ENCODE measurements around the gene TNIK.
"Not testable (repeated sequence)": the region's sequence is repeated elsewhere in the genome, so short reads cannot be mapped to it uniquely, and the experiment has no call there.

Gene TNIK

DNA sequence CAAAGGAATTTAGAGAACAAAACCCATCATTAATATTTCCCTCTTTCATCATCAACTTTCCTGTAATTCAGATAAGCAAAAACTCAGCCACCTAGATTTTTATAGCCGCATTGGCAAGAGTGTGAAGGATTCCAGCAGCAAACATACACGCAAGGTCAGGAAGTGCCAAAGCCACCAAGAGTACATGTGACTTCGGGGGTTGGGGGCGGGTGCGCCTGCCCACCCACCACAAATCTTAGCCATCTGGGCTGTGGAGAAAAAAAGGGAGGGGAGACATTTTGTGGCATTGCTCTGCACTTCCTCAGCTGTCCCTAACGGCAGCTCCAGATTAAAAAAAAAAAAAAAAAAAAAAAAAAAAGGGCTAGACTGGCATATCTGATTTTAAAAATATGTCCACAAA is 148.4 kb downstream of the TNIK start:
- DNase-seq (ENCODE audit: low read depth in 2 of 2): no peak

DNA sequence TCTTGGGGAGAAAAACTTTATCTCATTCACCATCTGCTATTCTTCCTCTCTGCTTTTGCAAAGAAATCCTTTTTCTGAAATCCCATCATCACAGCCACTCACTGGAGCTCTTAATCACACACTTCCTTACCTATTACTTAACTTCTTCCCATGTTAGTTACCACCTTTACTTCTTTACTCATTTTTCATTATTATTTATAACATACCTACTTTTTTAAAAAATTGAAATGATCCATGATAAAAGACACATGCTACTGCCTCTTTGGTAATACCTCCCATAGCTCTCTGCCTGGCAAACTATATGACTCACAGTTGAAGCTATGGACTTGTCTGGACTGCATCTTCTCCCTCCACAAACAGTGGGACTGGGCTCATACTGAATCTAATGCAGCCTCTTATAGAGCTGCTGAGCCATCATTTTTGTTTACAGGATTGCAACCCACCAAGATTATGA is 150.3 kb downstream of the TNIK start:
- DNase-seq (ENCODE audit: low read depth in 2 of 2): no peak

DNA sequence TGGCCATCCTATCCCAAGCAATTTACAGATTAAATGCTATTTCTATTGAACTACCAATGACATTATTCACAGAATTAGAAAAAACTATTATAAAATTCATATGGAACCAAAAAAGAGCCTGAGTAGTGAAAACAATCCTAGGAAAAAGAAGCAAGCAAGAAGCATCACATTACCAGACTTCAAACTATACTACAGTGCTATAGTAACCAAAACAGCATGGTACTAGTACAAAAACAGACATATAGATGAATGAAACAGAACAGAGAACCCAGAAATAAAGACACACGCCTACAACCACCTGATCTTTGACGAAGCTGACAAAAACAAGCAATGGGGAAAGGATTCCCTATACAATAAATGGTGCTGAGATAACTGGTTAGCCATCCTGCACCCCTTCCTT is 152.2 kb downstream of the TNIK start:
- no peak for DNase-seq (ENCODE audit: low read depth in 2 of 2)

DNA sequence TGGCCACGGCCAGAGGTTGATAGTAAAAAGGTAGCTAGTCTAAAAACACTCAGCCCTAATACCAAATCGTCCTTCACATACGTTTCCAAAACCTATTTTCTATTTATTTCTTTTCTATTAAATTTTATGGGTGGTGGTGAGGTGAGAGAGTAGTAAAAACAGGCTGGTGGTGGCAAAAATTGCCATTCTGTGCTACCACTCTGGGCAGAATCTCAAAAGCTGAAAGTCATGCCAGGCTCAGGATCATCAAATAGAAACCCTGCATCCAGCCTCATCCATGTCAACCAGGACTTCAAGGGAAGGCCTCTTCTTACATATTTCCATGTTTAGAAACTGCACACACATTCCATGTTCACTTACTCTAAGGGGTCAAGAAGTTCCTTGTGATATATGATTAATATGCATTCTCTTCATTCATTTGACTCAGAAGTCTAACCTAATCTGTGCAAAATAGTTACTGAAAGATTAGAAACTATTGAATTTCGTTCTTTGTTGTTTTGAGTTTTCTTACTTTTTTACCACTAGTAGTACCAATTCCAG is 153.1 kb downstream of the TNIK start:
- DNase-seq (ENCODE audit: low read depth in 2 of 2): no peak

DNA sequence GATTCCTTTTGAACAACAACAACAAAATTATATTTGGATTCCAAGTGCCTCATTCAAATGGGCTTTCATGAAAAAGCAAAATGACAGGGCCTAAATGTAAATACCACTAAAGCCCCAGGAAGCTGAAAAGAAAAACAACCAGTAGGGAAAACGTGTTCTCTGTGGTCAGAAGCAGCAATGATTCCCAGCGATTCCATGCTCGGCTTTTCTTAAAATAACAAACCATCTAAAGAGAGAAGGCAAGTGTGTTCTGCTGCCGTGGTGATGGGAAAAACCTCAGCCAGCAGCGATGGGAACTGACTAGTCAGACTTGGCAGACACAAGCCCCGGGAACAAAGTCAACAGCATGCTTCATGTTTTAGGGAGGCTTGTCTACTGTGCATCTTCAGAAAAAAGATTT is 153.6 kb downstream of the TNIK start:
- no peak for DNase-seq (ENCODE audit: low read depth in 2 of 2)

DNA sequence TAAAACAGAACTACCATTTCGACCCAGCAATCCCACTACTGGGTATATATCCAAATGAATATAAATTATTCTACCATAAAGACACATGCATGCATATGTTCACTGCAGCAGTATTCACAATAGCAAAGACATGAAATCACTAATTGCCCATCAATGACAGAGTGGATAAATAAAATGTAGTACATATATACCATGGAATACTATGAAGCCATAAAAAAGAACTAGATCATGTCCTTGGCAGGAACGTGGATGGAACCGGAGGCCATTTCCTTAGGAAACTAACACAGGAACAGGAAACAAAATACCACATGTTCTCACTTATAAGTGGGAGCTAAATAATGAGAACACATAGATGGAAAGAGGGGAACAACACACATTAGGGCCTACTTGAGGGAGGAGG is 154.4 kb downstream of the TNIK start:
- DNase-seq (ENCODE audit: low read depth in 2 of 2): not testable (repeated sequence)

DNA sequence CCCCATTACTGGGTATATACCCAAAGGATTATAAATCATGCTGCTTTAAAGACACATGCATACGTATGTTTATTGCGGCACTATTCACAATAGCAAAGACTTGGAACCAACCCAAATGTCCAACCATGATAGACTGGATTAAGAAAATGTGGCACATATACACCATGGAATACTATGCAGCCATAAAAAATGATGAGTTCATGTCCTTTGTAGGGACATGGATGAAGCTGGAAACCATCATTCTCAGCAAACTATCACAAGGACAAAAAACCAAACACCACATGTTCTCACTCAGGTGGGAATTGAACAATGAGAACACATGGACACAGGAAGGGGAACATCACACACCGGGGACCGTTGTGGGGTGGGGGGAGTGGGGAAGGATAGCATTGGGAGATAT is 155.7 kb downstream of the TNIK start:
- not testable (repeated sequence) for DNase-seq (ENCODE audit: low read depth in 2 of 2)

DNA sequence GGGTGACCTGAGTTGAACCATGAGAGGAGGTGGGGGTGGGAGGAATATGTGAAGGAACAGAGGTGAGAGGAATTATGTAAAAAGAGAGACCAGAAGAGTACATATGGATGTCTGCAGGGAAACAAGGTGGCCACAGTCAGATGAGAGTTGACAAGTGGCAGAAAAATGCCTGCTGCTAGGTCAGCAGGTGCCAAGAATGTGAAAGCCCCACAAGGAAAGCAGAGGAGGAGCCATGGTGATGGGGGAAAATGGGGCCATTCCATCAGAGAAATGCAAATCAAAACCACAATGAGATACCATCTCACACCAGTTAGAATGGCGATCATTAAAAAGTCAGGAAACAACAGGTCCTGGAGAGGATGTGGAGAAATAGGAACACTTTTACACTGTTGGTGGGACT is 156.2 kb downstream of the TNIK start:
- DNase-seq (ENCODE audit: low read depth in 2 of 2): not testable (repeated sequence)

DNA sequence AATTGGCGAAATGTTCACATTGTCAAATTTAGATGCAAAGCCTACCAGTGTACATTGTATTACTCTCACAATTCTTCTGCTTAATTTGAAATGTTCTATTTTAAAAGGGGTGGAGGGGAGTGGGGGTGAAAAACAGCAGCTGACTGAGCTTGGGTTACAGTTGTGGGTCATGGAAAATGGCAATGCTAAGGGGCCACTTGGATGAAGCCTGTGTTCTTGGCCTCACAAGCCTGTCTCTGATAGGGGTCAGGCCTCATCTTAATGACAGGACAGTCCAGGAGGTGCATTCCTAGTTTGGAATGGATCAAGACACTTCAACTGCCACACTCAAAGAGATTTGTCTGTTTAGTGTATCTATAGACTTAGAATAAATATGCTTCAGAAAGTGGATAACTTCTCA is 158.2 kb downstream of the TNIK start:
- no peak for DNase-seq (ENCODE audit: low read depth in 2 of 2)

DNA sequence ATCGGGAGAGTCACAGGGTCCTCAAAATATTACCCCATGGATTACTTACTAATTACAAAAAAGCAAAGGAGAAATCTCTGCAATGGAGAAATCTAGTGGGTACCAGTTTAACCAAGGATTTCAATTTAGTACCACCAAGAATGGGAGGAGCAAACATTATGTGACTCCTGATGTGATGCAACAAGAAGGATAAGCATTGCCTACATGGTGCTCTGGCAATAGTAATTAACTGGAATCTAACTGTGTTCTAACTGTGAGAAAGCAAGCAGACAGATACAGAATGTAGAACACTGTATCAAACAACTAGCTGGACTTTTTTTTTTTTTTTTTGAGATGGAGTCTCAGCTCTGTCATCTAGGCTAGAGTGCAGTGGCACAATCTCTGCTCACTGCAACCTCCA is 159.2 kb downstream of the TNIK start:
- no peak for DNase-seq (ENCODE audit: low read depth in 2 of 2)

DNA sequence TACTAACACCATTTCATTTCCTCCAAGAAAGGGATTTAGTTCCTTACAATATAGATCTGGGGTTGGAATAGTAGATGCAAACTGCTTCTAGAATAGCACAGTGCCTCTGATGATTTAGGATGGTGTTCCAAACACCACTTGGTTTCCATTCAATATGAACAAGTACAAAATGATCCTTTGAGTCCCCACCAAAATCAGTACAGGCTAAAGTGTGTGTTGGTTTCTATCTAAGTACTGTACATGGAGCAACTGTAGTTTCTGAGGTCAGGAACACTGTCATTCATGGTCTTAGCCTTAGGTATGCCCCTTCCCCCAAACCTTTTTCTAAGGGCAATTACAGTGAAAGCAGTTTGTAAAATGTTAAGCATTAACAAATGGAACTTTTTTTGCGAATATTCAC is 162.3 kb downstream of the TNIK start:
- no peak for DNase-seq (ENCODE audit: low read depth in 2 of 2)

DNA sequence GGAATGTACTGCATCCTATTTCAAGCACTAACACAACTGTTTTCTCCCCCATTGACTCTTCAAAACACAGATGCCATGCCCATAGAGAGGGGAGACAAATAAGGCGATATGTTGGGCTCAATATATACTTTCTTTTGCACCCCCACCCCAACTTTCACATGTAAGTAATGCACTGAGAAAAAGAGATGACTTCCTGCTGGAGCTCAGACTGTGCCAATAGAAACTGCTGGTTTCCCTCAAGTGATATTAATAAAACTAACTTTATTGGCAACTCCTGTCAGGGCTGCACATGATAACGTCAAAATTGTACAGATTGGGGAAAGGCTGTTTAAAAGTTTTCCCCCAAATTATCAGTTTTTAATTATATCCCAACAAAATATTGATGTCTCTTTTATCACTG is 163.0 kb downstream of the TNIK start:
- DNase-seq (ENCODE audit: low read depth in 2 of 2): no peak

DNA sequence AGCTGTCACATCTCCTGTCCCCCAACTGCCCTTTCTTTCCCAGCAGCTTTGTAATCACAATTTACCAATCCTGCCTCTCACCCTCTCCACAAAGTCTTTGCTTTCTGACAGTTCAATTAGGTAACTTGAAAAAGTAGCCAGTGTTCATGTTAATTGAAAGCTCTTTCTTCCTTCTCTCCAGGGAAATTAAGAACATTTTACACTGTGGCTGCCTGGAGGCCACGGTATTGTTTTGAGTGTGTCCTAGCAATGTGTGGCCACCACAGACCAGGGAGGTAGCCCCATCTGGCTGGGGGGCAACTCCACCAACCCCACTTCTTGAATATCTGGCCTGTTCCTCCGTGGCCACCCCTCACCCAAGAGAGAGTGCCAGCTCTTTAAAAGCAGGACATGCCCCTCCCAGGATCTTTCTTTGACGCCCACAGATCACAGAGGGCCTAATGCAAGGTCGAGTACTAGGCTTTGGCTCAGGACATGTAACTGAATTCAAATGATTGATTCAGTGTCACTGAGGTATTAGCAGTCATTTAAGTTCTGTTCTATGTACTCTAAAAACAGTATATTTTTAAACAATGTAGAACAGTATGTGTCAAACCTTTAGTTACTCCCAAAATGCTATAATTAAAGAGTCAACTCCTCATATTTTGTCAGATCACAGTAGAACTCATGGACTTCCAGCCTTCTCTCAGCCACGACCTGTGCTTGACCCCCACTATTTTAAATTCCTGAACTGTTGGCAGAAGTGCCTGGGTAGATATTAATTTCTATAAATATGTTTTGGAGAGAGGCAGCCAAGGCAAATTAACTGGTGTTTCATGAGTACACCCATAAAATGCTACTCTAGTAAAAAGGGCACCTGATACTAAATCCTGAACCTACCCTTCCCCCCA is 164.5 kb downstream of the TNIK start:
- no peak for DNase-seq (ENCODE audit: low read depth in 2 of 2)

DNA sequence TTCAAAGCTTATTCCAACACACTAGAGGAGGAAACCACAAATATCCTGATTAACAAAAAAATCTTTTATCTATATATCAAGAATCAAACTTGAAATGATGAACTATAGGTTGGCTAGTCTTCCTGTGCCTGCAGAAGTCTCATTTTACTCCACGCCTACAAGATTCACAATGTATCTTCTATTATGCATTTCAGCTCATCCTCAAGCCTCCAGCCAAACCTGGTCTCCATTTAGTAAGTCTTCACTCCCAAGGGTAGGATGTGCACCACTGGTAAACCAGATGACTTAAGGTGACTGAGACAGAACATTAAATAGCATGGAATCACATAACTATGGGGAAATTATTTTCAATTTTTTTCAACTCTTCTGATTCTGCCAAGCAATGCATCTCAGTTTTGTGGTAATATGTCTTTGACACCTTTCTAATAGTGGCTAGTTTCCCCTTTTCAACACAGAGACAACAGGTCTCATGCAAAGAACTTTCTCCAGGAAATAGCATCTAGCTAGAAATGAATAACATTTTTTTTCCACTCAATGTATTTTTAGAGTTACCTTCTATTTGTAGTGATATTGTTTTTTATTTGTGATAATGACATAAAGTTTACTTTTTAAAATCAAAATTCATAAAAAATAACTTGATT is 166.9 kb downstream of the TNIK start:
- DNase-seq (ENCODE audit: low read depth in 2 of 2): no peak

DNA sequence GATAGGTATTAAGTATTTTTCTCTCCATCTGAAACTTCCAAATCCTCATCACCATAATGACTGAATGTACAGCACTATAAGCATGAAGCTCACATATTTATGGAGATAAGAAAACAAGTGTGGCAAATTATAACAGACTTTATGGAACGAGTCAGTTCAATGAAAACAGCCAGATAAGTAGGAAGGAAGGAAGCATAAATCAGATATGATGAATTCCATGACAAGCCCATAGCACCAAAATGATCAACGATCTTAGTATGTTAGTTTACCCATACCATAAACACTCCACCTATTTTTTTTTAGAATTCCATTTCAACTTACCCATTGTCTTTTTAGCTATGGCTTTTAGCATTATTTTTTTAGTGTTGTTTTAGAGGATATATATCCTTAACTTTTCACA is 169.5 kb downstream of the TNIK start:
- no peak for DNase-seq (ENCODE audit: low read depth in 2 of 2)

DNA sequence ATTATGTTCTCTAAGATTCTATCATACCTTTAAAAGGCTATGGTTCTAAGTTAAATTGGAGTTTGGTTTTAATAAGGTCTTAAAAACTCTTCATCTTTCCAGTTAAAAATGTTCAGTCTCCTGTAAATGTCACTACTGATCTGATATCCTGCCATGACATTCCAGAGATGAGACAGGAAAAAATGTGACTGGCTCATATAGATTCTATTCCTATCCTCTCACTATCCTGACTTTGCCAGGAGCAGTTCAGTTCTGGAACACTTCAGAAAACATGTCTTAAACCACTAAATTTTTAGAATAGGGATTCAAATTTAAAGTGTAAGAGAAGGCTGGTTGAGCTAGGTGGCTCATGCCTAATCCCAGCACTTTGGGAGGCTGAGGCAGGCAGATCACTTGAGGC is 170.9 kb downstream of the TNIK start:
- DNase-seq (ENCODE audit: low read depth in 2 of 2): no peak

DNA sequence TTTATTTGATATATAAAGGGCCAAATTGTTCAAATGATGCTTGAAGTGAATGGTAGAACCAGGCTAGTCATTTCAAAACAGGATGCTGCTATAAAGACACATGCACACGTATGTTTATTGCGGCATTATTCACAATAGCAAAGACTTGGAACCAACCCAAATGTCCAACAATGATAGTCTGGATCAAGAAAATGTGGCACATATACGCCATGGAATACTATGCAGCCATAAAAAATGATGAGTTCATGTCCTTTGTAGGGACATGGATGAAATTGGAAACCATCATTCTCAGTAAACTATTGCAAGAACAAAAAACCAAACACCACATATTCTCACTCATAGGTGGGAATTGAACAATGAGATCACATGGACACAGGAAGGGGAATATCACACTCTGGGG is 172.4 kb downstream of the TNIK start:
- not testable (repeated sequence) for DNase-seq (ENCODE audit: low read depth in 2 of 2)

DNA sequence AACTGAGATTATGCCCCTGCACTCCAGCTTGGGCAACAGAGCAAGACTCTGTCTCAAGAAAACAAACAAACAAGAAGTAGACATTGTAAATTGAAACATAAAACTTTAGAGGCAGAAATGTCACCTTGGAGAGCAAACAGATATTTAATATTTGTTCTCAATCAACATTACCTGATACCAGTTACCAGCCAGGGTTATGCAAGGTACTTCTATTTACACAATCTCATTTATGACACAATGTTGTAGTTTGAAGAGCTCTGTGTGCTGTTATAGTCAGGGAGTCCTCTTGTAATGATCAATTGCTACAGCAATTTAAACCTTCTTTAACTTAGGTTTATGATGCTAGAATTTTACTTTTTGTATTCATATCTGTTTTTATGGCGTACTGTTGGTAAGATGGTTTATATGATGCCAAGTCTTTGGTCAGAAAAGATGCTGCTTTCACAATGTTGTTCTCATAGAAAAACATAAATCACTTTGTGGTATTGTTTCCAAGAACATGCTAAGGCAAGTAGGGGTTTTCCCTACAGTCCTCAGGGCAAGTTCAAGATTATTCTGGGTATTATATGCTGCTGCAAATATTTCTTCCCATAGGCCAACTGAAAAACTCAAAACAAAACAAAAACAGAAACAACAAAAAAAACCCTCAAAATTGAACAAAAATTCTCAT is 173.5 kb downstream of the TNIK start:
- DNase-seq (ENCODE audit: low read depth in 2 of 2): no peak

DNA sequence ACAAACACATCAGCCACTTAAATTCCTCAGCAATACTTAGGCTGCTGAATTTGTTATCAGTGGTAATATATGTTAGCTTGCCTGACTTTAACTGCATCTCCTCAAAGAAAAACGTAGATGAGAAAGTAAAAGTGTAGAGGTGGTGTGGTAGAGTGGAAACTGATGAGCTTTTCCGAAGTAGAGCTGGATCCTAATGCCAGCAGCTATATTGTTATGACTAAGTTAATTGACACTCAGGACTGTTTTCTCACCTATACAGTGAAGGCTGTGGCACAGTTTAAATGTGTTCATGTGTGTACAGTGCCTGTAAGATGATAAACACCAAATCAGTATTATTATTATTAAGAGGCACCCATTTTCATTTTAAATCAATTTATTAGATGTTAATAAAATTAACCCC is 174.9 kb downstream of the TNIK start:
- DNase-seq (ENCODE audit: low read depth in 2 of 2): no peak

DNA sequence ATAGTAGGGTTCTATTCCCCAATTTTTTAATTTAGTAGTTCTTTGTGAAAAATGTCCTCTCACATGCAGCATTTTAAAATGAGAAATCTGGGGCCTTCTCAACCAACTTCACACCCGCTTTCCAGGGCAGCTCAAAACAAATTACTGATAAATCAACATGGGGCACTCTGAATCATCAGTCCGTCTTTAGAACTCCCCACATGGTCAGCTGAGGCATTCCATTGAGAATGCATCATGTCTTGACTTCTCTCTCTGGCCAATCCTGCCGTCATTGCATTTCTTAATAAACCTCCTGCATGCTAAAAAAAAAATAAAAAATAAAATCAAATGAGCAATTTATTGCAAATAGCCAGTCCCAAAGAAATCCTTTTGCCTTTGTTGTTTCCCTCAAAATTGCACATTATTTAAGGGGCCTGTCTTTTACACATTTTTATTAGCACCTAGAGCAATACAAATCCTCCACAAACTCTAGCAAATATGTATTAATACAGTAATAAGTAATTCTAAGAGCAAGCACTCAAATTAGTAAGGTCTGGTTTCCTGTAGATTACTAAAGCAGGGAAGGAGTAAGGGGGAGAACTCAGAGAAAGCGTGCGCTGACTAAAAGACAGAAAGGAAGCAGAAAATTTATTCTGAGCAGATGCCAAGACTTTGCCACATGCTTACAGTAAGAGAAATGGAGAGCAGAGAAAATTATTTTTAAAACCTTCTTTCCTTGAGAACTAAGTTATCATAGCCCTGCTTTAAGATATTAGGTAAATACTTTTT is 175.7 kb downstream of the TNIK start:
- no peak for DNase-seq (ENCODE audit: low read depth in 2 of 2)

DNA sequence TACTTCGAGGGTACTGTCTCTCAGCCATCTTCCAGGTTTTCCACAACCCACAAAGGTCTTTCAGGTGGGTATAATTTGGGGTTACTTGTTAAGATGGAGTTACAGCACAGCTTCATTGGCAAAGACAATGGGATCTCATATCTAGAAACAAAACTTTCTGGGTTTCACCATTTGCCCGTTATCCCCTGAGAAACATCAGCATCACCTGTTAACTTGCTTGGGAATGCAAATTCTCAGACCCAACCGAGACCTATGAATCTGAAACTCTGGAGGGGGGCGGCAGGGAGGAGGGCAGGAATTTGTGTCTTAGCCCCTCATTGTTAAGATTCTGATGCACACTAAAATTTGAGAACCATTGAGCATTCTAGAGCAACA is 176.4 kb downstream of the TNIK start:
- no peak for DNase-seq (ENCODE audit: low read depth in 2 of 2)
